WTC11 (cell line): ENCODE results near the gene SYTL1. TPM values are rescaled to one million over a fixed set of nuclear protein-coding genes. Genes with fewer than 3 reads are reported as not detected.

Experiments used
- AFF4 ChIP-seq: sonication (generic); formaldehyde crosslinking; IDR thresholded peaks from 2 replicates; pipeline ENCODE4 v1.8.1; 2023; ENCODE audit warnings: mild to moderate bottlenecking, missing genetic modification reagents, borderline replicate concordance
- AR ChIP-seq: fragments of 250-450 bp; sonication (Bioruptor Pico); IDR thresholded peaks from 2 replicates; pipeline ENCODE4 v1.9.0; 2021; ENCODE audit warnings: mild to moderate bottlenecking
- ATF1 ChIP-seq: sonication (generic); formaldehyde crosslinking; IDR thresholded peaks from 2 replicates; pipeline ENCODE4 v1.8.1; 2023; ENCODE audit warnings: mild to moderate bottlenecking, moderate library complexity, missing genetic modification reagents
- E2F4 ChIP-seq: sonication (generic); formaldehyde crosslinking; IDR thresholded peaks from 2 replicates; pipeline ENCODE4 v1.8.1; 2022; ENCODE audit warnings: low read depth, mild to moderate bottlenecking, moderate library complexity, missing genetic modification reagents, borderline replicate concordance
- FOXK1 ChIP-seq: sonication (generic); formaldehyde crosslinking; IDR thresholded peaks from 2 replicates; pipeline ENCODE4 v1.8.0; 2022; ENCODE audit warnings: mild to moderate bottlenecking, moderate library complexity, missing genetic modification reagents
- GABPB1 ChIP-seq: sonication (generic); formaldehyde crosslinking; IDR thresholded peaks from 2 replicates; pipeline ENCODE4 v1.8.1; 2023; ENCODE audit warnings: mild to moderate bottlenecking, missing genetic modification reagents
- HMGXB4 ChIP-seq: sonication (generic); formaldehyde crosslinking; IDR thresholded peaks from 2 replicates; pipeline ENCODE4 v1.8.1; 2023; ENCODE audit warnings: mild to moderate bottlenecking, moderate library complexity, missing genetic modification reagents
- NFYB ChIP-seq: sonication (generic); formaldehyde crosslinking; conservative IDR thresholded peaks from 2 replicates; pipeline ENCODE4 v1.8.0; 2022; ENCODE audit warnings: low read depth, missing genetic modification reagents
- NR1H2 ChIP-seq: sonication (generic); formaldehyde crosslinking; IDR thresholded peaks from 2 replicates; pipeline ENCODE4 v1.9.0; 2021; ENCODE audit warnings: mild to moderate bottlenecking, moderate library complexity, missing genetic modification reagents
- NR2C2 ChIP-seq: sonication (generic); formaldehyde crosslinking; IDR thresholded peaks from 2 replicates; pipeline ENCODE4 v1.8.0; 2022; ENCODE audit warnings: mild to moderate bottlenecking, missing genetic modification reagents
- OVOL2 ChIP-seq: fragments of 250-450 bp; sonication (Bioruptor Pico); IDR thresholded peaks from 2 replicates; pipeline ENCODE4 v1.9.0; 2021; ENCODE audit warnings: mild to moderate bottlenecking, borderline replicate concordance
- PREB ChIP-seq: sonication (generic); formaldehyde crosslinking; IDR thresholded peaks from 2 replicates; pipeline ENCODE4 v1.8.1; 2022; ENCODE audit warnings: mild to moderate bottlenecking, missing genetic modification reagents, moderate library complexity, borderline replicate concordance
- TCF7 ChIP-seq: sonication (generic); formaldehyde crosslinking; IDR thresholded peaks from 2 replicates; pipeline ENCODE4 v1.8.0; 2022; ENCODE audit warnings: mild to moderate bottlenecking, low read depth, missing genetic modification reagents, moderate library complexity
- TEAD1 ChIP-seq: sonication (generic); formaldehyde crosslinking; IDR thresholded peaks from 2 replicates; pipeline ENCODE4 v1.8.0; 2022; ENCODE audit warnings: mild to moderate bottlenecking, missing genetic modification reagents
- USF1 ChIP-seq: sonication (generic); formaldehyde crosslinking; IDR thresholded peaks from 2 replicates; pipeline ENCODE4 v1.8.0; 2022; ENCODE audit warnings: mild to moderate bottlenecking, missing genetic modification reagents
- ZNF317 ChIP-seq: sonication (generic); formaldehyde crosslinking; IDR thresholded peaks from 2 replicates; pipeline ENCODE4 v1.8.1; 2023; ENCODE audit warnings: low read depth, mild to moderate bottlenecking, moderate library complexity, missing genetic modification reagents, borderline replicate concordance
- ZNF416 ChIP-seq: fragments of 250-450 bp; sonication (Bioruptor Pico); IDR thresholded peaks from 2 replicates; pipeline ENCODE4 v1.9.0; 2021; ENCODE audit warnings: mild to moderate bottlenecking, inconsistent platforms
- total RNA-seq: library from RNA; stranded (reverse); gene quantifications from 3 replicates; pipeline ENCODE4 v1.2.3, GENCODE V29; 2021
- TF ChIP-seq, protein P1 (sequence below): sonication (generic); formaldehyde crosslinking; conservative IDR thresholded peaks from 2 replicates; pipeline ENCODE4 v1.8.1; 2023; ENCODE audit warnings: mild to moderate bottlenecking, low read depth, missing genetic modification reagents, moderate library complexity
- TF ChIP-seq, protein P2 (sequence below): fragments of 250-450 bp; sonication (Bioruptor Pico); IDR thresholded peaks from 2 replicates; pipeline ENCODE4 v2.1.2; 2022; ENCODE audit warnings: mild to moderate bottlenecking, moderate library complexity
- TF ChIP-seq, protein P3 (sequence below): sonication (generic); formaldehyde crosslinking; IDR thresholded peaks from 2 replicates; pipeline ENCODE4 v1.8.0; 2022; ENCODE audit warnings: mild to moderate bottlenecking, missing genetic modification reagents

SYTL1 gene
- total RNA-seq, 1 experiment from 2014 or later: 18.0 TPM

- 0 out of 2 replicates have a peak, but pooled peaks have one; percentile 16 for TF ChIP-seq ZNF317 (CRISPR knock-in tag)
- 0 out of 2 replicates have a peak, but pooled peaks have one; percentile 51 for TF ChIP-seq AFF4 (CRISPR knock-in tag)
- TF ChIP-seq, protein P1, sequence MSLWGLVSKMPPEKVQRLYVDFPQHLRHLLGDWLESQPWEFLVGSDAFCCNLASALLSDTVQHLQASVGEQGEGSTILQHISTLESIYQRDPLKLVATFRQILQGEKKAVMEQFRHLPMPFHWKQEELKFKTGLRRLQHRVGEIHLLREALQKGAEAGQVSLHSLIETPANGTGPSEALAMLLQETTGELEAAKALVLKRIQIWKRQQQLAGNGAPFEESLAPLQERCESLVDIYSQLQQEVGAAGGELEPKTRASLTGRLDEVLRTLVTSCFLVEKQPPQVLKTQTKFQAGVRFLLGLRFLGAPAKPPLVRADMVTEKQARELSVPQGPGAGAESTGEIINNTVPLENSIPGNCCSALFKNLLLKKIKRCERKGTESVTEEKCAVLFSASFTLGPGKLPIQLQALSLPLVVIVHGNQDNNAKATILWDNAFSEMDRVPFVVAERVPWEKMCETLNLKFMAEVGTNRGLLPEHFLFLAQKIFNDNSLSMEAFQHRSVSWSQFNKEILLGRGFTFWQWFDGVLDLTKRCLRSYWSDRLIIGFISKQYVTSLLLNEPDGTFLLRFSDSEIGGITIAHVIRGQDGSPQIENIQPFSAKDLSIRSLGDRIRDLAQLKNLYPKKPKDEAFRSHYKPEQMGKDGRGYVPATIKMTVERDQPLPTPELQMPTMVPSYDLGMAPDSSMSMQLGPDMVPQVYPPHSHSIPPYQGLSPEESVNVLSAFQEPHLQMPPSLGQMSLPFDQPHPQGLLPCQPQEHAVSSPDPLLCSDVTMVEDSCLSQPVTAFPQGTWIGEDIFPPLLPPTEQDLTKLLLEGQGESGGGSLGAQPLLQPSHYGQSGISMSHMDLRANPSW (CRISPR knock-in tag): no peak
- no peak for TF ChIP-seq GABPB1
- TF ChIP-seq, protein P2, sequence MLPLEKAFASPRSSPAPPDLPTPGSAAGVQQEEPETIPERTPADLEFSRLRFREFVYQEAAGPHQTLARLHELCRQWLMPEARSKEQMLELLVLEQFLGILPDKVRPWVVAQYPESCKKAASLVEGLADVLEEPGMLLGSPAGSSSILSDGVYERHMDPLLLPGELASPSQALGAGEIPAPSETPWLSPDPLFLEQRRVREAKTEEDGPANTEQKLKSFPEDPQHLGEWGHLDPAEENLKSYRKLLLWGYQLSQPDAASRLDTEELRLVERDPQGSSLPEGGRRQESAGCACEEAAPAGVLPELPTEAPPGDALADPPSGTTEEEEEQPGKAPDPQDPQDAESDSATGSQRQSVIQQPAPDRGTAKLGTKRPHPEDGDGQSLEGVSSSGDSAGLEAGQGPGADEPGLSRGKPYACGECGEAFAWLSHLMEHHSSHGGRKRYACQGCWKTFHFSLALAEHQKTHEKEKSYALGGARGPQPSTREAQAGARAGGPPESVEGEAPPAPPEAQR (CRISPR knock-in tag): no peak
- TF ChIP-seq AR: no peak
- TF ChIP-seq NR1H2 (CRISPR knock-in tag): no peak
- no peak for TF ChIP-seq ZNF416 (CRISPR knock-in tag)
- TF ChIP-seq E2F4: peak; percentile 81
- TF ChIP-seq ATF1 (CRISPR knock-in tag): no peak
- peak; percentile 74; the same call in 1 of the 2 replicates for TF ChIP-seq NR2C2 (CRISPR knock-in tag)
- no peak; the same call in 1 of the 2 replicates for TF ChIP-seq PREB
- peak; percentile 39; the same call in 1 of the 2 replicates for TF ChIP-seq FOXK1 (CRISPR knock-in tag)
- TF ChIP-seq HMGXB4 (CRISPR knock-in tag): no peak; the same call in 1 of the 2 replicates
- TF ChIP-seq USF1 (CRISPR knock-in tag): peak; percentile 65; the same call in 1 of the 2 replicates
- no peak for TF ChIP-seq TCF7 (CRISPR knock-in tag)
- TF ChIP-seq TEAD1 (CRISPR knock-in tag): 0 out of 2 replicates have a peak, but pooled peaks have one; percentile 63
- TF ChIP-seq NFYB: peak; percentile 49; the same call in 1 of the 2 replicates
- no peak for TF ChIP-seq OVOL2 (CRISPR knock-in tag)
- TF ChIP-seq, protein P3, sequence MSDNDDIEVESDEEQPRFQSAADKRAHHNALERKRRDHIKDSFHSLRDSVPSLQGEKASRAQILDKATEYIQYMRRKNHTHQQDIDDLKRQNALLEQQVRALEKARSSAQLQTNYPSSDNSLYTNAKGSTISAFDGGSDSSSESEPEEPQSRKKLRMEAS (CRISPR knock-in tag): peak; percentile 94
Observed at GRCh38 chr1:27350663-27351540, 9.1 kb downstream of the SYTL1 start (continued).
